GM23248 (cell line): ENCODE measurements around the gene DDX4. TPM values are rescaled to one million over a fixed set of nuclear protein-coding genes. Genes with fewer than 3 reads are reported as not detected.
A peak's percentile ranks its signal among the peaks of the same experiment; 100 is the strongest.

Experiments
- DNase-seq: peaks from one replicate; pipeline ENCODE4 v3.0.0-alpha.2; 2015
- H2AFZ ChIP-seq: fragments of 200-600 bp; sonication (generic); 2 replicates; pipeline ENCODE4 v1.6.1; 2016; ENCODE audit warnings: antibody characterized with exemption
- H3F3A ChIP-seq: fragments of 200-600 bp; sonication (generic); 2 replicates; pipeline ENCODE4 v1.6.1; 2016; ENCODE audit warnings: mild to moderate bottlenecking, antibody characterized with exemption, mixed run types; ENCODE audit not compliant: insufficient read depth
- H3K27ac ChIP-seq: fragments of 200-600 bp; sonication (generic); 2 replicates; pipeline ENCODE4 v1.5.1; 2016; ENCODE audit warnings: mild to moderate bottlenecking
- H3K27me3 ChIP-seq: fragments of 200-600 bp; sonication (generic); replicated peaks from 2 replicates; pipeline ENCODE4 v1.6.1; 2016; ENCODE audit warnings: mild to moderate bottlenecking; ENCODE audit not compliant: insufficient read depth
- H3K36me3 ChIP-seq: fragments of 200-600 bp; sonication (generic); 2 replicates; pipeline ENCODE4 v1.6.1; 2016; ENCODE audit warnings: low read depth, mild to moderate bottlenecking
- H3K4me1 ChIP-seq: fragments of 200-600 bp; sonication (generic); 2 replicates; pipeline ENCODE4 v1.6.1; 2016; ENCODE audit warnings: mild to moderate bottlenecking; ENCODE audit not compliant: insufficient read depth
- H3K4me2 ChIP-seq: fragments of 200-600 bp; sonication (generic); one replicate; pipeline ENCODE4 v1.6.1; 2016; ENCODE audit warnings: mild to moderate bottlenecking; ENCODE audit not compliant: unreplicated experiment
- H3K4me3 ChIP-seq: fragments of 200-600 bp; sonication (generic); 2 replicates; pipeline ENCODE4 v1.5.1; 2016; ENCODE audit warnings: mild to moderate bottlenecking
- H3K79me2 ChIP-seq: fragments of 200-600 bp; sonication (generic); 2 replicates; pipeline ENCODE4 v1.6.1; 2016; ENCODE audit warnings: mild to moderate bottlenecking; ENCODE audit not compliant: insufficient read depth
- H3K9ac ChIP-seq: fragments of 200-600 bp; sonication (generic); 2 replicates; pipeline ENCODE4 v1.6.1; 2016; ENCODE audit warnings: mild to moderate bottlenecking
- H3K9me2 ChIP-seq: fragments of 200-600 bp; sonication (generic); 2 replicates; pipeline ENCODE4 v1.6.1; 2016; ENCODE audit warnings: mixed run types, mild to moderate bottlenecking, moderate library complexity; ENCODE audit not compliant: insufficient read depth
- H3K9me3 ChIP-seq: fragments of 200-600 bp; sonication (generic); one replicate; pipeline ENCODE4 v1.6.1; 2017; ENCODE audit warnings: low read depth
- H4K20me1 ChIP-seq: fragments of 200-600 bp; sonication (generic); 2 replicates; pipeline ENCODE4 v1.6.0; 2016; ENCODE audit not compliant: insufficient read depth
- EZH2 ChIP-seq: fragments of 200-600 bp; sonication (generic); IDR thresholded peaks from 2 replicates; pipeline ENCODE4 v1.6.1; 2018; ENCODE audit warnings: antibody characterized with exemption, mild to moderate bottlenecking; ENCODE audit not compliant: insufficient read depth, poor library complexity, severe bottlenecking
- EZH2phosphoT487 ChIP-seq: fragments of 200-600 bp; sonication (generic); IDR thresholded peaks from 2 replicates; pipeline ENCODE4 v1.6.1; 2018; ENCODE audit warnings: antibody characterized with exemption, moderate library complexity, mild to moderate bottlenecking, low read depth; ENCODE audit not compliant: insufficient read depth
- WGBS, 2 experiments: methylation state at CpG; one replicate each; pipeline ENCODE4 v1.1.6; 2015 to 2017; ENCODE audit warnings: low lambda C conversion rate in 2 of 2, low coverage in 1 of 2; ENCODE audit errors: missing lambda C conversion rate in 2 of 2; 5-methylcytosine and 5-hydroxymethylcytosine counted together
- in situ Hi-C: fragments of 300-500 bp; cut with MboI; formaldehyde crosslinking; loops from 2 replicates; pipeline ENCODE4 v1.15.0; 2020
- polyA plus RNA-seq: library from polyadenylated mRNA; unstranded; fragments of >200 nt; fragmentation: Nextera tagmentation; extraction: Ambion mirVana; gene quantifications from 2 replicates; pipeline ENCODE4 v1.2.1, GENCODE V29; 2016
- total RNA-seq: library from RNA; depleted of rRNA; stranded (reverse); fragments of >200 nt; shearing (Covaris generic); gene quantifications from 2 replicates; pipeline ENCODE4 v1.2.3, GENCODE V29; 2014

The DDX4 gene
- total and polyA plus RNA-seq, 2 experiments from 2014 or later = not detected

- peak; percentile 27 for DNase-seq
- H3K4me2 ChIP-seq = peak overlapping the region; percentile 81
- no peaks in the 10 kb centered on the region for H3K27me3 ChIP-seq
- peaks cover 41% of the 10 kb centered on the region for H3K79me2 ChIP-seq
- H2AFZ ChIP-seq = peak overlapping the region; percentile 99
- H4K20me1 ChIP-seq = no peaks in the 10 kb centered on the region
- WGBS, 2 experiments = 1 to 3% methylated on average over 17 to 18 of the region's 18 CpGs
- no peaks in the 10 kb centered on the region for H3K9me3 ChIP-seq
- H3K27ac ChIP-seq = peak overlapping the region; percentile 43
- H3K4me1 ChIP-seq = peaks cover 16% of the 10 kb centered on the region
- H3K36me3 ChIP-seq = 0 out of 2 replicates have a peak, but pooled peaks cover 3% of the 10 kb centered on the region
- H3F3A ChIP-seq = no peaks in the 10 kb centered on the region
- in situ Hi-C loops = no loop called here
- H3K9me2 ChIP-seq = no peaks in the 10 kb centered on the region
- peak overlapping the region; percentile 82 for H3K9ac ChIP-seq
- peak overlapping the region; percentile 99 for H3K4me3 ChIP-seq
- TF ChIP-seq EZH2 = no peak
- TF ChIP-seq EZH2phosphoT487 = no peak
These were observed 26.3 kb upstream of the DDX4 start for GRCh38 chr5:55711507-55712022.

DNA sequence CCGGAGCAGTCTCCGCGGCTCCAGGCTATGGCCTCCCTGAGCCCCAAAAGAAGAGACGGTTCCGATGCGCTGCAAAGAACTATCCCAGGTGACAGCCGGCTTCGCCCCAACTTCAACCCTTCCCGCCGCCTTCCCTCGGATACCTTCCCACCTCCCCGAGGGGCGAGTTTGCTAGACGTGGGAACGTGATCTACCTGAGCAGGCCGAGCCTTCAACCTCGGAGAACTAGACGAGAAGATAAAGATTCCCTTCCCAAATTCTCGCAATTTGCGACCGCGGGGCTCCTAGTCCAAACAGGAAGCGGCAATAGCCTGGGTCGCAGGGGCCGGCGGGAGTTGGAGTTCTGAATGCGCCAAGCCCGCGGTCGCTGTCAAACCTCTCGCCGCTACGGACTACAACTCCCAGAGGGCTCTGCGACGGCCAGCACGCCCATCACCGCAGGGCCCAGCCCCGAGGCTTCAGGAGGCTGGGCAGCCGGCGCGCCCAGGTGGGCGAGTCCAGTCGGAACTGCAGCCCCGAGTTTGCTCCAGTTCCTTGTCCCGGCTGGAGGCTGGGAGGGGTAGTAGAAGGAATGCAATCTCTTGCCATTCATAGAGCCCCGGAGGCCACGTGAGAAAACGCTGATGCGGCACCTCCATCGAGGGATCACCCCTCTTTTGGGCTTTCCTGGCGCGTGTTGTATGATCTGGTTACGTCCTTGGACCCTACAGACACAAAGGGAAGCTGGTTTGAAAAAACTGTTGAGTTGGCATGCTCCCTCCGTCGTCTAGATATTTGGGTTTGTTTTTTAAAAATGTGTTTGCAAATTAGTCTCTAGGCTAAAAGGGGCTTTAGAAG is 25.6 kb upstream of the DDX4 start, which contains the start of gene SLC38A9:
TSS of gene SLC38A9 (minus strand) at position 302 of the 837 bp plus-strand sequence. CDS start 14,366 bp downstream, outside the sequence.
- Histone ChIP-seq H3K27ac (peak within 1 kb of the TSS; percentile 43), H4K20me1 (no peaks in the 10 kb centered on the region), H3K4me2 (peak within 1 kb of the TSS; percentile 91), H3K4me1 (peaks cover 16% of the 10 kb centered on the region), H3K27me3 (no peaks in the 10 kb centered on the region), H3K9me2 (no peaks in the 10 kb centered on the region), H3K4me3 (peak within 1 kb of the TSS; percentile 99), H3F3A (no peaks in the 10 kb centered on the region), H3K36me3 (0 out of 2 replicates have a peak, but pooled peaks cover 3% of the 10 kb centered on the region), H2AFZ (peak within 1 kb of the TSS; percentile 99), H3K9me3 (no peaks in the 10 kb centered on the region), H3K79me2 (peaks cover 35% of the 10 kb centered on the region), H3K9ac (peak within 1 kb of the TSS; percentile 82)
- in situ Hi-C loops = no loop called here
- DNase-seq = peak; percentile 98
- WGBS, 2 experiments = 0 to 2% methylated on average over 54 to 55 of the region's 55 CpGs
- TF ChIP-seq EZH2phosphoT487 = no peak
- no peak for TF ChIP-seq EZH2

DNA sequence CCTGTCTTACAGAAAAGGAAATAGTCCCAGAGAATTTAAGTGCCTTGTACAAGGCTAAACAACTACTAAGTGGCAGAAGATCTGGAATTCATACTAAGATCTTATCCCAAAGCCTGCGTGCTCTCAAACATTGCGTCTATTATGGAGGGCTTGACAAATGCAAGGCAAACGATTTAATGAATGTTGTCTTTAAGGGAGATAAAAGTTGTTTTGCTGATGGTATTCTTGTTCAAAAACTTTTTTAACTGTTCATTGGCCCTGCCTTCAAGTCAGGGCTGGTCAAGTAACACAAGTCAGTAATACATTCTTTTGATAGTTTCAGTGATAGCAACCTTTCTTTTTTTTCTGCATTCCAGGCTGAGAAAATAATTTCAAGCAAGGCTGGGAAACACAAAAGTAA is 24.0 kb upstream of the DDX4 start:
- no peak overlapping the region for H3K4me3 ChIP-seq
- no peaks in the 10 kb centered on the region for H3K36me3 ChIP-seq
- in situ Hi-C loops = no loop called here
- no peaks in the 10 kb centered on the region for H3F3A ChIP-seq
- DNase-seq = no peak
- H3K9me3 ChIP-seq = no peaks in the 10 kb centered on the region
- H3K27me3 ChIP-seq = no peaks in the 10 kb centered on the region
- 81 to 83% methylated on average over 3 of the region's 3 CpGs for WGBS, 2 experiments
- no peak overlapping the region for H3K9ac ChIP-seq
- no peaks in the 10 kb centered on the region for H3K9me2 ChIP-seq
- peaks cover 20% of the 10 kb centered on the region for H3K79me2 ChIP-seq
- H3K4me2 ChIP-seq = no peak overlapping the region
- no peak overlapping the region for H2AFZ ChIP-seq
- H3K27ac ChIP-seq = no peak overlapping the region
- no peak for TF ChIP-seq EZH2phosphoT487
- H3K4me1 ChIP-seq = peaks cover 14% of the 10 kb centered on the region
- no peaks in the 10 kb centered on the region for H4K20me1 ChIP-seq

DNA sequence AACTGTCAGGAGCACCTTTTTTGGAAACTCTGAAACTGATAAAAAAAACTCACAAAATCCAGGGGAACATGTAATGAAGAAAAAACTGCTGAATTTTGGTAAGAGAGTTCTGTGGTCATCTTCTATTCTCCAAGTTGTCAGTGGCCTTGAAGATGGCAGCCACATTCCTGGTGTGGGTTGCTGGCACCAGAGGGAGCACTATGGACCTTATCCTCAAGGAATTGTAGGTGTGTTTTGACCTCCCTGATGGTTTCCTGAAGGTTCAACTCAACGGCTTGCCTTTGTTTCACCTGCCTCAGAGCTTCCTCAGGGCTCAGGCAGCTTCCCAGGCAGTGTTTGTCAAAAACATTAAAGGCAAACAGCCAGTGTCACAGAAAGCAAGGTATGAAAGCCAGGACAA is 23.5 kb upstream of the DDX4 start:
- in situ Hi-C loops = no loop called here
- no peak overlapping the region for H3K4me3 ChIP-seq
- H2AFZ ChIP-seq = no peak overlapping the region
- H3K36me3 ChIP-seq = no peaks in the 10 kb centered on the region
- WGBS, 2 experiments = 36 to 67% methylated on average over 1 of the region's 1 CpG
- H3F3A ChIP-seq = no peaks in the 10 kb centered on the region
- H3K9me2 ChIP-seq = no peaks in the 10 kb centered on the region
- no peak overlapping the region for H3K9ac ChIP-seq
- no peak overlapping the region for H3K4me2 ChIP-seq
- no peaks in the 10 kb centered on the region for H3K9me3 ChIP-seq
- no peak for DNase-seq
- H3K79me2 ChIP-seq = peaks cover 15% of the 10 kb centered on the region
- H3K27ac ChIP-seq = no peak overlapping the region
- TF ChIP-seq EZH2 (no peak), EZH2phosphoT487 (no peak)
- H3K4me1 ChIP-seq = peaks cover 12% of the 10 kb centered on the region; the same call in 1 of the 2 replicates
- H3K27me3 ChIP-seq = no peaks in the 10 kb centered on the region
- no peaks in the 10 kb centered on the region for H4K20me1 ChIP-seq
